C4-2B (cell line): Measurements from ENCODE around the gene ZBTB20.

Experiments
- ZFX ChIP-seq: fragments of 450-650 bp; IDR thresholded peaks from 2 replicates; pipeline ENCODE4 v1.6.1; 2017
- TF ChIP-seq, protein P1 (sequence below): fragments of 450-650 bp; conservative IDR thresholded peaks from 2 replicates; pipeline ENCODE4 v1.5.1; 2017; ENCODE audit warnings: mild to moderate bottlenecking

GRCh38 chr3:114424337-114424736, 722.8 kb downstream of the ZBTB20 start:
- TF ChIP-seq, protein P1, sequence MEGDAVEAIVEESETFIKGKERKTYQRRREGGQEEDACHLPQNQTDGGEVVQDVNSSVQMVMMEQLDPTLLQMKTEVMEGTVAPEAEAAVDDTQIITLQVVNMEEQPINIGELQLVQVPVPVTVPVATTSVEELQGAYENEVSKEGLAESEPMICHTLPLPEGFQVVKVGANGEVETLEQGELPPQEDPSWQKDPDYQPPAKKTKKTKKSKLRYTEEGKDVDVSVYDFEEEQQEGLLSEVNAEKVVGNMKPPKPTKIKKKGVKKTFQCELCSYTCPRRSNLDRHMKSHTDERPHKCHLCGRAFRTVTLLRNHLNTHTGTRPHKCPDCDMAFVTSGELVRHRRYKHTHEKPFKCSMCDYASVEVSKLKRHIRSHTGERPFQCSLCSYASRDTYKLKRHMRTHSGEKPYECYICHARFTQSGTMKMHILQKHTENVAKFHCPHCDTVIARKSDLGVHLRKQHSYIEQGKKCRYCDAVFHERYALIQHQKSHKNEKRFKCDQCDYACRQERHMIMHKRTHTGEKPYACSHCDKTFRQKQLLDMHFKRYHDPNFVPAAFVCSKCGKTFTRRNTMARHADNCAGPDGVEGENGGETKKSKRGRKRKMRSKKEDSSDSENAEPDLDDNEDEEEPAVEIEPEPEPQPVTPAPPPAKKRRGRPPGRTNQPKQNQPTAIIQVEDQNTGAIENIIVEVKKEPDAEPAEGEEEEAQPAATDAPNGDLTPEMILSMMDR, result no peak
- no peak for TF ChIP-seq ZFX
